BLaER1 treated with 17β-estradiol and CSF1 and Interleukin-3, amounts not matched to agents 10 nM and 100 nM (cell line): Measurements from ENCODE around the gene SDK1.

Experiments used
- H3K27ac ChIP-seq, 11 experiments: shearing (Covaris generic); formaldehyde crosslinking; 2 replicates each; pipeline ENCODE4 v1.8.1; 2022
- H3K27me3 ChIP-seq, 11 experiments: shearing (Covaris generic); formaldehyde crosslinking; 2 replicates each; pipeline ENCODE4 v1.8.1; 2022
- H3K36me3 ChIP-seq, 11 experiments: shearing (Covaris generic); formaldehyde crosslinking; 2 replicates each; pipeline ENCODE4 v1.8.1; 2022
- H3K4me1 ChIP-seq, 10 experiments: shearing (Covaris generic); formaldehyde crosslinking; 2 replicates each; pipeline ENCODE4 v1.8.1; 2022
- H3K4me2 ChIP-seq, 11 experiments: shearing (Covaris generic); formaldehyde crosslinking; 2 replicates each; pipeline ENCODE4 v1.8.1; 2022
- H3K4me3 ChIP-seq, 10 experiments: shearing (Covaris generic); formaldehyde crosslinking; 2 replicates each; pipeline ENCODE4 v1.8.1; 2022
- H3K9ac ChIP-seq, 11 experiments: shearing (Covaris generic); formaldehyde crosslinking; 2 replicates each; pipeline ENCODE4 v1.8.1; 2022
- H3K9me3 ChIP-seq, 11 experiments: shearing (Covaris generic); formaldehyde crosslinking; replicated peaks in 1 of 11; 2 replicates each; pipeline ENCODE4 v1.8.1; 2022
- H4K20me1 ChIP-seq, 11 experiments: shearing (Covaris generic); formaldehyde crosslinking; 2 replicates each; pipeline ENCODE4 v1.8.1; 2022
- Cebpa-rat ChIP-seq, 11 experiments: shearing (Covaris generic); IDR thresholded peaks; 2 replicates each; pipeline ENCODE4 v1.8.1; 2022

SDK1 gene

GRCh38 chr7:3975371-3975770 is 674.3 kb downstream of the SDK1 start:
- Histone ChIP-seq H3K27ac (no peak overlapping the region), H3K9ac (no peak overlapping the region), H3K4me1 (no peaks in the 10 kb centered on the region), H3K9me3 (peaks cover 12 to 31% (median 26%) of the 10 kb centered on the region in 11 experiments), H3K4me2 (no peak overlapping the region), H3K4me3 (no peak overlapping the region), H4K20me1 (no peaks in the 10 kb centered on the region), H3K36me3 (peaks cover 0 to 5% (median 0%) of the 10 kb centered on the region in 11 experiments; a peak in 1 of 22 replicates), H3K27me3 (no peaks in the 10 kb centered on the region)
- no peak for TF ChIP-seq Cebpa-rat (IDR thresholded peaks at IDR 0.05)

GRCh38 chr7:3977391-3977790 is 676.3 kb downstream of the SDK1 start:
- H3K36me3 ChIP-seq: peaks cover 0 to 5% (median 0%) of the 10 kb centered on the region in 11 experiments; a peak in 1 of 22 replicates
- no peaks in the 10 kb centered on the region for H4K20me1 ChIP-seq
- H3K27ac ChIP-seq: no peak overlapping the region
- no peak overlapping the region for H3K9ac ChIP-seq
- H3K4me2 ChIP-seq: no peak overlapping the region
- no peak for TF ChIP-seq Cebpa-rat (IDR thresholded peaks at IDR 0.05)
- H3K9me3 ChIP-seq: peaks cover 20 to 47% (median 33%) of the 10 kb centered on the region in 11 experiments
- no peaks in the 10 kb centered on the region for H3K27me3 ChIP-seq
- no peaks in the 10 kb centered on the region for H3K4me1 ChIP-seq
- H3K4me3 ChIP-seq: no peak overlapping the region

- Histone ChIP-seq H3K27ac (no peak overlapping the region), H3K9ac (no peak overlapping the region)
Observed at GRCh38 chr7:3978839-3979238, 677.8 kb downstream of the SDK1 start.

GRCh38 chr7:3979611-3980299 is 678.7 kb downstream of the SDK1 start:
- Histone ChIP-seq H4K20me1 (no peaks in the 10 kb centered on the region), H3K9ac (no peak overlapping the region), H3K27ac (no peak overlapping the region), H3K27me3 (no peaks in the 10 kb centered on the region), H3K4me3 (no peak overlapping the region), H3K36me3 (peaks cover 0 to 5% (median 0%) of the 10 kb centered on the region in 11 experiments; a peak in 1 of 22 replicates), H3K9me3 (peaks cover 16 to 47% (median 34%) of the 10 kb centered on the region in 11 experiments), H3K4me1 (no peaks in the 10 kb centered on the region), H3K4me2 (no peak overlapping the region)
- no peak for TF ChIP-seq Cebpa-rat (IDR thresholded peaks at IDR 0.05)

More at GRCh38 chr7:3978839-3979238, 677.8 kb downstream of the SDK1 start:
- Histone ChIP-seq H3K4me1 (no peaks in the 10 kb centered on the region), H3K9me3 (peaks cover 20 to 53% (median 38%) of the 10 kb centered on the region in 11 experiments), H3K4me3 (no peak overlapping the region), H4K20me1 (no peaks in the 10 kb centered on the region), H3K27me3 (no peaks in the 10 kb centered on the region), H3K4me2 (no peak overlapping the region), H3K36me3 (peaks cover 0 to 5% (median 0%) of the 10 kb centered on the region in 11 experiments; a peak in 1 of 22 replicates)
- TF ChIP-seq Cebpa-rat (IDR thresholded peaks at IDR 0.05): no peak

DNA sequence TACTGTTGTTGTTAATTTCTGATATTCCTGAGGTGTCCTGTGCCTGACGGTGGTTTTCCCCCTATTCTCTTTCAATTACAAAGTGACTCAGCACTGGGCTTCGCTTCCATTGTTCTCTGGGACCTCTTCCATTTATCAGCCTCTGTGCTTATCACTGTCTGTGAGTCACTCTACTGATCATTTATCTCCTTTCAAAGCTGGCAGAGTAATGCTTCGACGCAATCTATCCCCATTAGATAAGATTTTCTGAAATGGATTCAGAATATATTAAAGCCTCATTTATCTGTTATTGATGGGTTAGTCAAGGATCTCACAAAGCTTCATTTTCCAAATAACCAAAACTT is 679.2 kb downstream of the SDK1 start:
- Histone ChIP-seq H3K9ac (no peak overlapping the region), H3K36me3 (peaks cover 0 to 3% (median 0%) of the 10 kb centered on the region in 11 experiments; a peak in 1 of 22 replicates), H3K27ac (no peak overlapping the region), H3K4me1 (no peaks in the 10 kb centered on the region), H4K20me1 (no peaks in the 10 kb centered on the region), H3K4me2 (no peak overlapping the region), H3K9me3 (peaks cover 11 to 42% (median 29%) of the 10 kb centered on the region in 11 experiments), H3K27me3 (no peaks in the 10 kb centered on the region), H3K4me3 (no peak overlapping the region)
- TF ChIP-seq Cebpa-rat (IDR thresholded peaks at IDR 0.05): no peak

DNA sequence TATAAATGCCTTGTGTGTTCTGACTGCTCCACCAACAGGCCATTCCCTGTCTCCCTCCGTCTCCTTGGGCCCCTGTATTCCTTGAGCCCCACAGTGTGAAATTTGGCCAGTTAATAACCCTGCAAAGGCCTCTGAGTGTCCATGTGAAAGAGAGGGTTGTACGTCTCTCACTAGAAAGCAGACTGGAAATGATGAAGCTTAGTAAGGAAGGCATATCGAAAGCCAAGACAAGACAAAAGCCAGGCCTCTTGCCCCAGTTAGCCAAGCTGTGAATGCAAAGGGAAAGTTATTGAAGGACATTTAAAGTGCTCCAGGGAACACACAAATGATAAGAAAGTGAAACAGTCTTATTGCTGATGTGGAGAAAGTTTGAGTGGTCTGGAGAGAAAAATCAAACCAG is 680.2 kb downstream of the SDK1 start:
- H3K4me1 ChIP-seq: no peaks in the 10 kb centered on the region
- H4K20me1 ChIP-seq: no peaks in the 10 kb centered on the region
- H3K27me3 ChIP-seq: no peaks in the 10 kb centered on the region
- H3K36me3 ChIP-seq: no peaks in the 10 kb centered on the region
- peaks cover 5 to 35% (median 23%) of the 10 kb centered on the region in 11 experiments; a peak in 21 of 22 replicates for H3K9me3 ChIP-seq
- no peak overlapping the region for H3K4me3 ChIP-seq
- no peak overlapping the region for H3K9ac ChIP-seq
- H3K27ac ChIP-seq: no peak overlapping the region
- no peak overlapping the region for H3K4me2 ChIP-seq
- no peak for TF ChIP-seq Cebpa-rat (IDR thresholded peaks at IDR 0.05)

- no peak overlapping the region for H3K9ac ChIP-seq
- H4K20me1 ChIP-seq: no peaks in the 10 kb centered on the region
- no peak overlapping the region for H3K4me3 ChIP-seq
- H3K27me3 ChIP-seq: no peaks in the 10 kb centered on the region
- no peak overlapping the region for H3K4me2 ChIP-seq
- peaks cover 0 to 22% (median 16%) of the 10 kb centered on the region in 11 experiments; a peak in 16 of 22 replicates for H3K9me3 ChIP-seq
- TF ChIP-seq Cebpa-rat (IDR thresholded peaks at IDR 0.05): no peak
- no peak overlapping the region for H3K27ac ChIP-seq
- H3K4me1 ChIP-seq: no peaks in the 10 kb centered on the region
- no peaks in the 10 kb centered on the region for H3K36me3 ChIP-seq
Observed at GRCh38 chr7:3984456-3984855, 683.4 kb downstream of the SDK1 start.

DNA sequence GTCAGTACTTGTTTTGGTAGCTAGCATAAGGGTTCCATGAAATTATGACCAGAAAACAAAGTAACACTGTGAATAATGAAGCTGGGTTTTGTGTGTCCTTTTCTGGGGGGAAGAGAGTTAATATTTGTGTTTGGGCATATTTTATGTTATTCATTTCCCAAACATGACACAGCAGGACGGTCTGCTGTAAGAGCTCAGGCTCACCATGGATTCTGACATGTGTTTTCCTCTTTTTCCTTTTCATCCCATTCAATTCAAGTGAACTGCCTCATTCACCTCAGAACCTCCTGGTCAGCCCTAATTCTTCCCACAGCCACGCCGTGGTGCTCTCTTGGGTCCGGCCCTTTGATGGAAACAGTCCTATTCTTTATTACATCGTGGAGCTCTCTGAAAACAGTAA is 685.9 kb downstream of the SDK1 start:
- Histone ChIP-seq H3K27ac (no peak overlapping the region), H3K36me3 (no peaks in the 10 kb centered on the region), H3K4me1 (no peaks in the 10 kb centered on the region), H3K9ac (no peak overlapping the region), H4K20me1 (no peaks in the 10 kb centered on the region), H3K27me3 (no peaks in the 10 kb centered on the region), H3K4me3 (no peak overlapping the region), H3K4me2 (no peak overlapping the region), H3K9me3 (peaks cover 0 to 17% (median 11%) of the 10 kb centered on the region in 11 experiments; a peak in 16 of 22 replicates)
- TF ChIP-seq Cebpa-rat (IDR thresholded peaks at IDR 0.05): no peak

GRCh38 chr7:3987426-3987927 is 686.4 kb downstream of the SDK1 start:
- Histone ChIP-seq H3K4me2 (no peak overlapping the region), H3K4me3 (no peak overlapping the region), H3K9ac (no peak overlapping the region), H3K4me1 (no peaks in the 10 kb centered on the region), H3K27me3 (no peaks in the 10 kb centered on the region), H3K27ac (no peak overlapping the region), H3K9me3 (peaks cover 0 to 11% (median 5%) of the 10 kb centered on the region in 11 experiments; a peak in 10 of 22 replicates), H3K36me3 (no peaks in the 10 kb centered on the region), H4K20me1 (no peaks in the 10 kb centered on the region)
- TF ChIP-seq Cebpa-rat (IDR thresholded peaks at IDR 0.05): no peak

GRCh38 chr7:3989723-3990122 is 688.7 kb downstream of the SDK1 start:
- no peaks in the 10 kb centered on the region for H4K20me1 ChIP-seq
- H3K27me3 ChIP-seq: no peaks in the 10 kb centered on the region
- TF ChIP-seq Cebpa-rat (IDR thresholded peaks at IDR 0.05): no peak
- H3K4me3 ChIP-seq: no peak overlapping the region
- H3K4me2 ChIP-seq: no peak overlapping the region
- no peak overlapping the region for H3K27ac ChIP-seq
- no peaks in the 10 kb centered on the region for H3K36me3 ChIP-seq
- no peaks in the 10 kb centered on the region for H3K4me1 ChIP-seq
- peaks cover 0 to 9% (median 0%) of the 10 kb centered on the region in 11 experiments; a peak in 3 of 22 replicates for H3K9me3 ChIP-seq
- no peak overlapping the region for H3K9ac ChIP-seq
